ENCODE results near the gene DTNA. TPM values are rescaled to one million over a fixed set of nuclear protein-coding genes. Genes with fewer than 3 reads are reported as not detected.

Gene DTNA
- total RNA-seq, 2 donors from 2014 or later: 114 to 197 TPM

DNA sequence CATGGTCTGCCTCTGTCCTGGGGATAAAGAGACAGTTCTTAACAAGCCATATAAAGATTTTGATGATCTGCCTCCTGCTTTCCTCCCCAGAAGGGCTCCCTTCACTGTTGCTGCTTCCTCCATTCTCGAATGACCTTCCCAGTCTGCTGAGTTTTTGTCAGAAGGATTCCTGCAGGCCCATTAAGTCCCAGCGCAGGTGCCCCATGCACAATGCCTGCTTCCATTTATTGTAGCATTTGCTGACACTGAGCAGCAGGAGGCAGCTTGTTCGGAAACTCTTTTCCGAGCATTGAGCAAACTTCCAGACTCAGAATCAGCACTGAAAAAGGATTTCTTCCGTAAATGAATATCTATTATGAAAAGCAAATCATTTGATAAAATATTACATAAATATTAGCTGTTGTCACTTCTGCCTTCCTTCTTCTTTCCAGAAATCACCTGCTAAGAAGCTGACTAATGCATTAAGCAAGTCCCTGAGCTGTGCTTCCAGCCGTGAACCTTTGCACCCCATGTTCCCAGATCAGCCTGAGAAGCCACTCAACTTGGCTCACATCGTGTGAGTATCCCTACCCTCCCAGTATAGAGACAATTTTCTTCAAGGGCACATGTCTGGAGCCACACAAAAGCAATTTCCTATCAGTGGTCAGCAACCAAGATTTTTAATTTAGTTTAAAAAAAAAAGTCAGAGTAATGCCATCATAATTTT lies 110.4 kb downstream of the DTNA start:
- Histone ChIP-seq H3K4me3 (no peak overlapping the region), H3K9me3 (no peaks in the 10 kb centered on the region), H3K27ac (no peak overlapping the region), H3K27me3 (no peaks in the 10 kb centered on the region), H3K4me1 (peaks cover 0 to 4% of the 10 kb centered on the region in 2 donors), H3K36me3 (peaks cover 31% of the 10 kb centered on the region)
- TF ChIP-seq, protein P1, sequence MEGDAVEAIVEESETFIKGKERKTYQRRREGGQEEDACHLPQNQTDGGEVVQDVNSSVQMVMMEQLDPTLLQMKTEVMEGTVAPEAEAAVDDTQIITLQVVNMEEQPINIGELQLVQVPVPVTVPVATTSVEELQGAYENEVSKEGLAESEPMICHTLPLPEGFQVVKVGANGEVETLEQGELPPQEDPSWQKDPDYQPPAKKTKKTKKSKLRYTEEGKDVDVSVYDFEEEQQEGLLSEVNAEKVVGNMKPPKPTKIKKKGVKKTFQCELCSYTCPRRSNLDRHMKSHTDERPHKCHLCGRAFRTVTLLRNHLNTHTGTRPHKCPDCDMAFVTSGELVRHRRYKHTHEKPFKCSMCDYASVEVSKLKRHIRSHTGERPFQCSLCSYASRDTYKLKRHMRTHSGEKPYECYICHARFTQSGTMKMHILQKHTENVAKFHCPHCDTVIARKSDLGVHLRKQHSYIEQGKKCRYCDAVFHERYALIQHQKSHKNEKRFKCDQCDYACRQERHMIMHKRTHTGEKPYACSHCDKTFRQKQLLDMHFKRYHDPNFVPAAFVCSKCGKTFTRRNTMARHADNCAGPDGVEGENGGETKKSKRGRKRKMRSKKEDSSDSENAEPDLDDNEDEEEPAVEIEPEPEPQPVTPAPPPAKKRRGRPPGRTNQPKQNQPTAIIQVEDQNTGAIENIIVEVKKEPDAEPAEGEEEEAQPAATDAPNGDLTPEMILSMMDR (IDR thresholded peaks at IDR 0.05): no peak
- DNase-seq (ENCODE audit: low spot score): no peak

DNA sequence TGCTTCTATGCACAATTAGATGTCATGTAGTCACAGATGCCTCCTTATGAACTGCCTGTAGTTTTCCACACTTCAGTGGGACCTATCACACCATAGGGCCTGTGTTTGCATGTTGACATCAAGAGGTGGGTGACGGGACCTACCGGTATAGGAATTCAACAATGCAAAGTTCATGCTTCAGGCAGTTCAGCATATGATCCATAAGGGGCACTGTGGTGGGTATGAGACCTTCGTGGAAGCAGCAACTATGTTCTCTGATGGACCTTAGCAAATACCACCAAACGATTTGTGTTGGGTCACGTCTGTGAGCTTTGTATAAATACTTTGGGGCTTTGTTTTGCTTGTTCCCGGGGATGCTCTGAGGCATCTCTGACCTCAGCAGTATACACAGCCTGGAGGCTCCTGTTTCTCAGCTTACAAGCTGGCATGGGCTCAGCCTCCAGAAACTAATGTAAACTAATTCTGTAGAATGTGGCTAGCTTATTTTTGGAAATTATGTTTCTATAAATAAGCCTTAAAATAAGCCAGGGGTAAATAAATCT lies 111.6 kb downstream of the DTNA start:
- H3K4me1 ChIP-seq: no peaks in the 10 kb centered on the region
- TF ChIP-seq, protein P1 (IDR thresholded peaks at IDR 0.05): no peak
- no peaks in the 10 kb centered on the region for H3K9me3 ChIP-seq
- H3K27ac ChIP-seq: no peak overlapping the region
- no peaks in the 10 kb centered on the region for H3K27me3 ChIP-seq
- H3K36me3 ChIP-seq: peaks cover 35% of the 10 kb centered on the region
- H3K4me3 ChIP-seq: no peak overlapping the region
- no peak for DNase-seq (ENCODE audit: low spot score)

DNA sequence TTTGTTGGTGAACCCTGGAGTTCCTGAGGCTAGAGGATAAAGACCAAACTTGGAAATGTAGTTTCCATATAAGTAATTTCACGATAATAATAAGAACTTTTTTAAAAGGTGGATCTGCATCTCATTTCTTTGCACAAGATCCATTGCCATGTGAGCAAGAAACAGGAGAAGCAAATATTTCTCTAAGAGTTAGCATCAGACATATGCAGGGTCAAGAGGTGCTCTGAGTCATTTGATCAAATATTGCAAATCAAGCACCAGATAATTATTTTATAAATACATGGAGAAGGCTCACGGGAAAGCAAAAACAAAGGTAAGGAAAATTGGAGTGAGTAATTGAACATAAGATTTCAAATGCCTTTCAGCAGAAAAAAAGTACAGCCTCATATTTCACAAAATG lies 118.0 kb downstream of the DTNA start:
- Histone ChIP-seq H3K4me3 (no peak overlapping the region), H3K27ac (no peak overlapping the region), H3K27me3 (no peaks in the 10 kb centered on the region), H3K9me3 (no peaks in the 10 kb centered on the region), H3K36me3 (peaks cover 35% of the 10 kb centered on the region), H3K4me1 (no peaks in the 10 kb centered on the region)
- no peak for DNase-seq (ENCODE audit: low spot score)
- TF ChIP-seq, protein P1 (IDR thresholded peaks at IDR 0.05): no peak

DNA sequence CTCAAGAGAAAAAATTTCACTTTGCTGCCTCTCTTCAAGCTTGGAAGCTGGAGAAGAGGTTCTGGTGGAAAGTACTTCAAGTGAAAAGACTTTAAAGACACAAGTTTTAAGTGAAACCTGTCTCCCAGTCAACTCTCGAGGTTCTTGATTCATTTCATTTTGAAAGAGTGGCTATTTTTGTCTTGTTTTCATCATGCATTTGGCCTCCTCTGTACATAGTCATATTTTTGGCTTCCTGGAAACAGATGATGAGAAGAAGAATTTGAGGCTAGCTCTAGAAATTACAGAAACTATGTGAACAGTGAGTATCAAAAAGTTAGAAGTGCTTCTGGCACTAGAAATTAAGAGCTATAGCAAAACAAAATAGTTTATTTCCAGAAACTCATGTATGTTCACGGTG lies 124.8 kb downstream of the DTNA start:
- Histone ChIP-seq H3K9me3 (no peaks in the 10 kb centered on the region), H3K27ac (peak overlapping the region; percentile 47 to 73), H3K4me3 (no peak overlapping the region), H3K4me1 (peaks cover 0 to 15% of the 10 kb centered on the region in 2 donors), H3K36me3 (no peaks in the 10 kb centered on the region), H3K27me3 (no peaks in the 10 kb centered on the region)
- DNase-seq (ENCODE audit: low spot score): no peak
- TF ChIP-seq, protein P1 (IDR thresholded peaks at IDR 0.05): no peak

DNA sequence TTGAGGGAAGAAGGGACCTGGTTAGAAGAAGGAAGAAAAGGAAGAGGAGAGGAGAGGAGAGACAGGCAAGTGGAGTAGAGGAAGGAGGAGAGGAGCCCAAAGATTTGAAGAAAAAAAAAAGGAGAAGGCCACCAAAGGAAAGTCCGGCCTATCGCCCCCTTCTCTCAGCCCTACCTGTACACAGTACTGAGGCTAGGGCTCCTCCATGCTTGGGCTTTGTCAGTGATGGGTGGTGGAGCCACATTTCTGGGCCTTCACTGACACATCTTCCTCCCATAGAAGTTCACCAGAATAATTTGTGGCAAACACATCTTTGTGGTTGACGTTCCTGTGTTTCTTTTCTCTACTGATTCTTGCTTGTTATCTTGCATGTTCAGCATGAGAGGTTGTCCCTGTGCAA lies 125.4 kb downstream of the DTNA start:
- Histone ChIP-seq H3K27ac (peak overlapping the region; percentile 47 to 73), H3K4me1 (peaks cover 0 to 15% of the 10 kb centered on the region in 2 donors), H3K27me3 (no peaks in the 10 kb centered on the region), H3K36me3 (no peaks in the 10 kb centered on the region), H3K4me3 (no peak overlapping the region), H3K9me3 (no peaks in the 10 kb centered on the region)
- DNase-seq (ENCODE audit: low spot score): no peak
- TF ChIP-seq, protein P1 (IDR thresholded peaks at IDR 0.05): no peak

Data from right atrium auricular region (tissue), 2 donors.